ENCODE data around the gene SYNE4. TPM values are rescaled to one million over a fixed set of nuclear protein-coding genes. Genes with fewer than 3 reads are reported as not detected.

SYNE4 gene
- total and polyA plus RNA-seq, 9 of the 15 experiments (the other 6 are each of a cell fraction or from before 2014, with no cell fraction given) = 0.03 to 0.65 (median 0.29) TPM

GRCh38 chr19:36014012-36014924 lies 5.7 kb upstream of the SYNE4 start, which contains the start of gene ALKBH6 (continued):
- TF ChIP-seq ZNF124 (CRISPR knock-in tag; IDR thresholded peaks at IDR 0.05) (no peak), ZNF274 (IDR thresholded peaks at IDR 0.05; ENCODE audit: borderline replicate concordance, low read depth, low read length) (no peak), ZBTB8A (IDR thresholded peaks at IDR 0.05; ENCODE audit: partially characterized antibody) (no peak), E2F1 (CRISPR knock-in tag; IDR thresholded peaks at IDR 0.05) (no peak), KDM4B (IDR thresholded peaks at IDR 0.05; ENCODE audit: borderline replicate concordance in 2 of 2, low read depth in 1 of 2) (no peak), HMGN3 (IDR thresholded peaks at IDR 0.05; ENCODE audit: borderline replicate concordance, extremely low read depth, insufficient read length, low read depth, low read length) (peak; percentile 78), RBM39 (optimal IDR thresholded peaks at IDR 0.05; ENCODE audit: low read depth, low read length) (no peak), IRF1 (CRISPR knock-in tag; IDR thresholded peaks at IDR 0.05; ENCODE audit: borderline replicate concordance) (no peak), TARDBP (IDR thresholded peaks at IDR 0.05) (no peak), RCOR1 (IDR thresholded peaks at IDR 0.05; ENCODE audit: borderline replicate concordance in 1 of 2, low read depth in 2 of 2, low read length in 2 of 2) (no peak), CHD4 (IDR thresholded peaks at IDR 0.05; ENCODE audit: insufficient read depth, insufficient replicate concordance, low read depth, low read length, poor library complexity, severe bottlenecking) (no peak), SOX6 (IDR thresholded peaks at IDR 0.05) (no peak), ASH1L (IDR thresholded peaks at IDR 0.05; ENCODE audit: borderline replicate concordance, low read depth, partially characterized antibody) (peak; percentile 95), RBM25 (IDR thresholded peaks at IDR 0.05; ENCODE audit: low read depth, low read length, severe bottlenecking) (peak; percentile 91), TOE1 (IDR thresholded peaks at IDR 0.05; ENCODE audit: borderline replicate concordance) (no peak), TOE1 (CRISPR knock-in tag; IDR thresholded peaks at IDR 0.05; ENCODE audit: borderline replicate concordance, low read depth) (no peak), FOSL1 (tag; conservative IDR thresholded peaks at IDR 0.05) (no peak), KHSRP (IDR thresholded peaks at IDR 0.05) (no peak), KAT2B (IDR thresholded peaks at IDR 0.05; ENCODE audit: low read depth, low read length) (no peak), THRAP3 (IDR thresholded peaks at IDR 0.05; ENCODE audit: borderline replicate concordance) (no peak)
- TF ChIP-seq, protein P1, sequence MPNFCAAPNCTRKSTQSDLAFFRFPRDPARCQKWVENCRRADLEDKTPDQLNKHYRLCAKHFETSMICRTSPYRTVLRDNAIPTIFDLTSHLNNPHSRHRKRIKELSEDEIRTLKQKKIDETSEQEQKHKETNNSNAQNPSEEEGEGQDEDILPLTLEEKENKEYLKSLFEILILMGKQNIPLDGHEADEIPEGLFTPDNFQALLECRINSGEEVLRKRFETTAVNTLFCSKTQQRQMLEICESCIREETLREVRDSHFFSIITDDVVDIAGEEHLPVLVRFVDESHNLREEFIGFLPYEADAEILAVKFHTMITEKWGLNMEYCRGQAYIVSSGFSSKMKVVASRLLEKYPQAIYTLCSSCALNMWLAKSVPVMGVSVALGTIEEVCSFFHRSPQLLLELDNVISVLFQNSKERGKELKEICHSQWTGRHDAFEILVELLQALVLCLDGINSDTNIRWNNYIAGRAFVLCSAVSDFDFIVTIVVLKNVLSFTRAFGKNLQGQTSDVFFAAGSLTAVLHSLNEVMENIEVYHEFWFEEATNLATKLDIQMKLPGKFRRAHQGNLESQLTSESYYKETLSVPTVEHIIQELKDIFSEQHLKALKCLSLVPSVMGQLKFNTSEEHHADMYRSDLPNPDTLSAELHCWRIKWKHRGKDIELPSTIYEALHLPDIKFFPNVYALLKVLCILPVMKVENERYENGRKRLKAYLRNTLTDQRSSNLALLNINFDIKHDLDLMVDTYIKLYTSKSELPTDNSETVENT (CRISPR knock-in tag; IDR thresholded peaks at IDR 0.05) = peak; percentile 61; the same call in 1 of the 2 replicates

Data from K562 (cell line).